ENCODE results near the gene SLC35F1.

DNA sequence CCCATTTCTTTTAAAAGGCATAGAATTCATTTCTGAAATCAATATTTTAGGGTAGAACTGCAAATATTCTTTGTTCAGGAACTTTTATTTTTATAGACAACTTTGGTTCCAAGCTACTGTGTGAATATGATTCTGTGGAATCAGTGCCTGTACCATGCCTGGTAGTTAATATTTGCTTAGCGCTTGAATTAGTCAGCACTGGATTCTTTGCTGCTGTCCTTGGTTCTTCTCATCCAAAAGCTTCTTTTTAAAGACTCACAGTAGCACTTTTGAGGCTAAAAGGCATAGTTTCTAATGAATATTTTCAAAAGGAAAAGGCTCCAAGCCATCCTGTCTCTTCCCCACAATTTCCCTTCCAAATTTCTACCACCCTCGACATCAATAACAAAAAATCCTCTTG lies 109.5 kb downstream of the SLC35F1 start:
- TF ChIP-seq, protein P1, sequence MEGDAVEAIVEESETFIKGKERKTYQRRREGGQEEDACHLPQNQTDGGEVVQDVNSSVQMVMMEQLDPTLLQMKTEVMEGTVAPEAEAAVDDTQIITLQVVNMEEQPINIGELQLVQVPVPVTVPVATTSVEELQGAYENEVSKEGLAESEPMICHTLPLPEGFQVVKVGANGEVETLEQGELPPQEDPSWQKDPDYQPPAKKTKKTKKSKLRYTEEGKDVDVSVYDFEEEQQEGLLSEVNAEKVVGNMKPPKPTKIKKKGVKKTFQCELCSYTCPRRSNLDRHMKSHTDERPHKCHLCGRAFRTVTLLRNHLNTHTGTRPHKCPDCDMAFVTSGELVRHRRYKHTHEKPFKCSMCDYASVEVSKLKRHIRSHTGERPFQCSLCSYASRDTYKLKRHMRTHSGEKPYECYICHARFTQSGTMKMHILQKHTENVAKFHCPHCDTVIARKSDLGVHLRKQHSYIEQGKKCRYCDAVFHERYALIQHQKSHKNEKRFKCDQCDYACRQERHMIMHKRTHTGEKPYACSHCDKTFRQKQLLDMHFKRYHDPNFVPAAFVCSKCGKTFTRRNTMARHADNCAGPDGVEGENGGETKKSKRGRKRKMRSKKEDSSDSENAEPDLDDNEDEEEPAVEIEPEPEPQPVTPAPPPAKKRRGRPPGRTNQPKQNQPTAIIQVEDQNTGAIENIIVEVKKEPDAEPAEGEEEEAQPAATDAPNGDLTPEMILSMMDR (tag by site-specific recombination; IDR thresholded peaks at IDR 0.05), result no peak
- TF ChIP-seq ZNF239 (tag by site-specific recombination; IDR thresholded peaks at IDR 0.05), result no peak
